ENCODE results near the gene PSMF1. TPM values are rescaled to one million over a fixed set of nuclear protein-coding genes. Genes with fewer than 3 reads are reported as not detected.

The PSMF1 gene
- total RNA-seq, 1 donor from 2014 or later: 86.0 TPM

DNA sequence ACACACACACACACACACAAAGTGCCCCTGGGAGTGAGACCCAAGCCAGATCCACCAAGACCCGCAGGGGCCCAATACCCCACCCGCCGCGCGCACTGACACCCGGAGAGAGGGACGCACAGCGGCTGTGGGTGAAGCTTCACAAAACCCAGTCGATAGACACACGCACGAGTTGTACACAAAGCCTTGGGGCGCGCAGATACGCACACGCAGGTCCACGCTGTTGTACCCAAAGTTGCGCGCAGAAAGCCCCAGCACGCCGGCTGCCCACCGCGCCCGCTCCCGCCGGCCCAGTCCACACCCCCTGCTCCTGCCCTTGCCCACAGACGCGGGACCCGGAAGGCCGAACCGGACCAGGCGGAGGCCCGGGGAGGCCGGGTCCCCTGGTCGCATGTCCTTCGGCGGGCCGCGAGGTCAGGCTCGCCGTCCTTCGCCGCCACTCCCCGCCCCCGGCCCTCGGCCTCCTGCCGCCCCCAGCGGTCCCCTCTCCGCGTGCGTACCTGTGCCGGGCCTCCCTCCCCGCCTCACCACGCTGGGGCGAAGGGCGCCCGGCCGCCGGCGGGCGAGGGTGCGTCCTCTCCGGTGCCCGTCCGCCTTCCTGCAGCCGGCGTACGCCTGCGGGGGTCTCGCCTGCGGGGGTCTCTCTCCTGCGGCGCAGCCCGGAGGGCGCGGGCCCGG lies 66.4 kb downstream of the PSMF1 start, which contains the start of gene TMEM74B:
TMEM74B (minus strand) TSS at position 344 of the 678 bp plus-strand sequence. CDS start 1,180 bp downstream, outside the sequence.
- TF ChIP-seq, protein P1, sequence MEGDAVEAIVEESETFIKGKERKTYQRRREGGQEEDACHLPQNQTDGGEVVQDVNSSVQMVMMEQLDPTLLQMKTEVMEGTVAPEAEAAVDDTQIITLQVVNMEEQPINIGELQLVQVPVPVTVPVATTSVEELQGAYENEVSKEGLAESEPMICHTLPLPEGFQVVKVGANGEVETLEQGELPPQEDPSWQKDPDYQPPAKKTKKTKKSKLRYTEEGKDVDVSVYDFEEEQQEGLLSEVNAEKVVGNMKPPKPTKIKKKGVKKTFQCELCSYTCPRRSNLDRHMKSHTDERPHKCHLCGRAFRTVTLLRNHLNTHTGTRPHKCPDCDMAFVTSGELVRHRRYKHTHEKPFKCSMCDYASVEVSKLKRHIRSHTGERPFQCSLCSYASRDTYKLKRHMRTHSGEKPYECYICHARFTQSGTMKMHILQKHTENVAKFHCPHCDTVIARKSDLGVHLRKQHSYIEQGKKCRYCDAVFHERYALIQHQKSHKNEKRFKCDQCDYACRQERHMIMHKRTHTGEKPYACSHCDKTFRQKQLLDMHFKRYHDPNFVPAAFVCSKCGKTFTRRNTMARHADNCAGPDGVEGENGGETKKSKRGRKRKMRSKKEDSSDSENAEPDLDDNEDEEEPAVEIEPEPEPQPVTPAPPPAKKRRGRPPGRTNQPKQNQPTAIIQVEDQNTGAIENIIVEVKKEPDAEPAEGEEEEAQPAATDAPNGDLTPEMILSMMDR (IDR thresholded peaks at IDR 0.05; ENCODE audit: unreplicated experiment): no peak
- Mint-ChIP-seq H3K9me3 (no peaks in the 10 kb centered on the region), H3K4me3 (peak within 1 kb of the TSS; percentile 66), H3K4me1 (peaks cover 10% of the 10 kb centered on the region), H3K36me3 (no peaks in the 10 kb centered on the region), H3K27me3 (ENCODE audit: low read depth) (peaks cover 51% of the 10 kb centered on the region), H3K27ac (no peak within 1 kb of the TSS)
- no peak for DNase-seq (ENCODE audit: low spot score in 2 of 2, unreplicated experiment in 2 of 2)

DNA sequence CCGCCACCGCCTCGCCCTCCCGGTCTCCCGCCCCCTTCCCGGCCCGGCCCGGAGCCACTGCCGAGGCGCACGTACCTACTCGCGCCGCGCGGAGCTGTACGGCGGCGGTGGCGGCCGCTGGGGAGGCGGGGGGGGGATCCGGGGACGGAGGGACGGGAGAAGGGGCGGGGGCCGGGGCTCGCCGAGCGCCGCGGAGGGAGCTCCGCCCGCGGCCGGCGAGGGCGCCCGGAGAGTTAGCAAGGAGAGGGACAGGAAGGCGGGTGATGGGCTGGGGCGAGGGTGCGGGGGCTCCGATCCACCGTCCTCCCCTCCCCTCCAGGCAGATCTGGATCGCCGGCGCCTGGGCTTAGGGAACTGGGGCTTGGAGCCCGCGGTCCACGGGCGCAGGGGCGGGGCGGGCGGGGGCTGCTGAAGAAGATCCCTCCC lies 66.9 kb downstream of the PSMF1 start:
- Mint-ChIP-seq H3K4me3 (no peak overlapping the region), H3K36me3 (no peaks in the 10 kb centered on the region), H3K27me3 (ENCODE audit: low read depth) (peaks cover 57% of the 10 kb centered on the region), H3K4me1 (peaks cover 10% of the 10 kb centered on the region), H3K27ac (no peak overlapping the region), H3K9me3 (no peaks in the 10 kb centered on the region)
- TF ChIP-seq, protein P1 (IDR thresholded peaks at IDR 0.05; ENCODE audit: unreplicated experiment): no peak
- DNase-seq (ENCODE audit: low spot score in 2 of 2, unreplicated experiment in 2 of 2): no peak

DNA sequence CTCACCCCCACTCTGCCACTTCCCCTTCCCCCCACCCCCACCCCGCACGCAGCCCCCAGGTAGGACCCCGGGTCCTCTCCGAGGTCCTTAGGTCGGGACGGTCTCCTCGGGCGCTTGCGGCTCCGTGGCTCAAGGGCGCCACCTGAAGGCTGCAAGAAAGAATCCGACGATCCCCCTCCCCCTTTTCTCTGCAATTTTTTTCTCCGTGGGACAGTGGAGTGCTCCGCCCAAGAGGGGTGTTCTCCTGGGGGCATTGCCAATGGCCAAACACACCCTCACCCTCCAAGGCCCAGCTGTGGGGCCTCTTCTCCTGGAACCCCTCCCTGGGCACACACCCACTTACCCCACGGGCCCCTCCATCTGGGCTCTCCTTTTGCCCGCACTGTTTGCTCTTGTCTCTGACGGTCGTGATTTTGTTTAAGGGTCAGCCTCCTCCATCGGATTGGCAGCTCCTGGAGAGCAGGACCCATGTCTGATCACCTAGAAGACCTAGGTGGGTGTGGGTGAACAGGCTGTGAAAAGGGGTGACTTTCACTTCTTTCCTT lies 67.5 kb downstream of the PSMF1 start:
- H3K36me3 Mint-ChIP-seq: no peaks in the 10 kb centered on the region
- no peak overlapping the region for H3K27ac Mint-ChIP-seq
- TF ChIP-seq, protein P1 (IDR thresholded peaks at IDR 0.05; ENCODE audit: unreplicated experiment): peak; percentile 34
- peak overlapping the region; percentile 64 for H3K4me3 Mint-ChIP-seq
- peak in 1 of 2 experiments; percentile 47 for DNase-seq (ENCODE audit: low spot score in 2 of 2, unreplicated experiment in 2 of 2)
- peaks cover 62% of the 10 kb centered on the region for H3K27me3 Mint-ChIP-seq (ENCODE audit: low read depth)
- H3K4me1 Mint-ChIP-seq: peaks cover 10% of the 10 kb centered on the region
- H3K9me3 Mint-ChIP-seq: no peaks in the 10 kb centered on the region

DNA sequence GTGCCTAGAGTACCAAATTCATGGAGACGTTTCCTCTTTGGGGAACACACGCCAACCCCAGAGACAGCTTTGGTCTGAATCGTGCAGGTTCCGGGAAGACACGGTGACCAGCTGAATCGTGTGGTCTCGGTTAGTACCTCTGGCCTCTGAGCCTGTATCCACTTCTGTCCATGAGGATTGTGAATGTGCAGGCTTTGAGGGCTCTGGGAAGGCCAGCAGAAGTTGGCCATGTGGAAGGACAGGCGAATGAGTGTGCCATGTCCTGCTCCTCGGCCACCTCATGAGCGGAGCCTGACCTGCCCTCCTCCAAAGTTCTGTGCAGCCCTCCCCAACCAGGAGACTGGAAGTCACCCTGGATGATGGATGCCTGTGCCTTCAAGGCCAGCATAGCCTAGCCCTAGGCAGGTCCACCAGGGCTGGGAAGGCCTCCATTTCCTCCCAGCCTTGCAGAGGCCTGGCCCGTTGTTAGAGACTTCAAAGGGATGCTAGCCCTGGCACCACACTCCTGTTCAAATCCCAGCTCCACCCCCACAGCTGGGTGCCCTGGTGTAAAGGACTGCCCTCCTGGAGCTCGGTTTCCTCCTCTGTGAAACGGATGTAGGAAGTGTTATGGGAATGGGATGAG lies 68.1 kb downstream of the PSMF1 start:
- peaks cover 64% of the 10 kb centered on the region for H3K27me3 Mint-ChIP-seq (ENCODE audit: low read depth)
- peak overlapping the region; percentile 64 for H3K4me3 Mint-ChIP-seq
- H3K4me1 Mint-ChIP-seq: peaks cover 10% of the 10 kb centered on the region
- H3K9me3 Mint-ChIP-seq: no peaks in the 10 kb centered on the region
- H3K36me3 Mint-ChIP-seq: no peaks in the 10 kb centered on the region
- TF ChIP-seq, protein P1 (IDR thresholded peaks at IDR 0.05; ENCODE audit: unreplicated experiment): no peak
- no peak for DNase-seq (ENCODE audit: low spot score in 2 of 2, unreplicated experiment in 2 of 2)
- H3K27ac Mint-ChIP-seq: no peak overlapping the region

DNA sequence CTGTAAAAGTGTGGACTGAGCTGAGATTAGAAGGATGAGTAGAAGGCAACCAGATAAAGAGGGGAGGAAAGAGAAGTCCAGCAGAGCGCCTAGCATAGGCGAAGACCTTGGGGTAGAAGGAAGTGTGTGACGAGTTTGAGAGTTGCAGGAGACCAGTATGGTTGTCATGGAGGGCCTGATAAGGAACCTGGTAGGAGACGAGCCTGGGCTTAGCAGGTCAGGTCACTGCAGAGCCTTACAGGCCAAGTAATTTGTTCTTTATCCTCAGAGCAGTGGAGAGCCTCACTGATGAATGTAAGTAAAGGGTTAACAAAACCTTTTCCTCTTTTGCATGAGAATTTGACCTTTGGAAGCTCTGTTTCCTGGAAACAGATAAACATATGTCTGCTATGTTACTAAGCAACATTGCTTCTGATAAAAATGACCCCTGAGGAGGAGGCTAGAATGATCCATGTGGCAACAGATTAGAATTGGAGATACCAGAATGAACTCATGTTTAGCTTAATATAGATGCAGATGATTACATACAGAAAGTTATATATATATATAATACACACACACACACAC lies 69.3 kb downstream of the PSMF1 start:
- peaks cover 59% of the 10 kb centered on the region for H3K27me3 Mint-ChIP-seq (ENCODE audit: low read depth)
- H3K27ac Mint-ChIP-seq: no peak overlapping the region
- no peaks in the 10 kb centered on the region for H3K9me3 Mint-ChIP-seq
- peaks cover 10% of the 10 kb centered on the region for H3K4me1 Mint-ChIP-seq
- DNase-seq (ENCODE audit: low spot score in 2 of 2, unreplicated experiment in 2 of 2): no peak
- H3K36me3 Mint-ChIP-seq: no peaks in the 10 kb centered on the region
- no peak overlapping the region for H3K4me3 Mint-ChIP-seq
- TF ChIP-seq, protein P1 (IDR thresholded peaks at IDR 0.05; ENCODE audit: unreplicated experiment): no peak
